ENCODE measurements around the gene PDE8B. TPM values are rescaled to one million over a fixed set of nuclear protein-coding genes. Genes with fewer than 3 reads are reported as not detected.

Gene PDE8B
- total RNA-seq, 1 experiment from 2014 or later: 0.07 TPM

DNA sequence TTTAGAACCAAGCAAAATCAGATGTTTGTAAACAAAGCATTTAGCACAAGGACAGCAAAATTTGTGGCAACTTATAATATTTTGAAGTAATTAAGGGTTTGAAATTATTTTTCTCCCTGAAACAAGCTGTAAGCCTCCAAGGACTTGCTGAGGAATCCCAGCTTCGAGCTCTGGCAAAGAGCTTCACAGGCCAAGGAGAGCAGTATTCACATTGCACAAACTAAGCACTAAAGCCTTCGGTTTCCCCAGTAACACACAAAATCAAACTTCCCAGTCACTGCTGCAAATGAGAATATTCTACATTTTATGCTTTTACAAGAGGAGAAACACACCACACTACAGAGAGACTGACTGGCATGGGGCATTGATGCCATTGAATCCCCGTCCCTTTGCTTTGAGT, 179.7 kb downstream of the PDE8B start:
- H3K23ac ChIP-seq (ENCODE audit: insufficient read length, low read depth, low read length): no peak overlapping the region
- H3K27ac ChIP-seq (ENCODE audit: insufficient read length, low read depth, low read length): no peak overlapping the region
- H4K91ac ChIP-seq (ENCODE audit: insufficient read length, low read depth, low read length): no peak overlapping the region
- H4K8ac ChIP-seq (replicated peaks; ENCODE audit: insufficient read length, low read depth, low read length): no peak overlapping the region
- peaks cover 3% of the 10 kb centered on the region in 2 experiments; a peak in 2 of 5 replicates for H3K9me3 Mint-ChIP-seq
- H2BK120ac ChIP-seq (ENCODE audit: low read depth, low read length, poor library complexity, severe bottlenecking): no peak overlapping the region
- no CpG with 5 or more reads among the region's 3 CpGs for WGBS (ENCODE audit: extremely low coverage, insufficient read length, low lambda C conversion rate)
- H2BK20ac ChIP-seq (ENCODE audit: low read depth, low read length, poor library complexity, severe bottlenecking): no peak overlapping the region
- H2BK15ac ChIP-seq (ENCODE audit: low read depth, low read length): no peak overlapping the region
- no peak for DNase-seq
- TF ChIP-seq, protein P1, sequence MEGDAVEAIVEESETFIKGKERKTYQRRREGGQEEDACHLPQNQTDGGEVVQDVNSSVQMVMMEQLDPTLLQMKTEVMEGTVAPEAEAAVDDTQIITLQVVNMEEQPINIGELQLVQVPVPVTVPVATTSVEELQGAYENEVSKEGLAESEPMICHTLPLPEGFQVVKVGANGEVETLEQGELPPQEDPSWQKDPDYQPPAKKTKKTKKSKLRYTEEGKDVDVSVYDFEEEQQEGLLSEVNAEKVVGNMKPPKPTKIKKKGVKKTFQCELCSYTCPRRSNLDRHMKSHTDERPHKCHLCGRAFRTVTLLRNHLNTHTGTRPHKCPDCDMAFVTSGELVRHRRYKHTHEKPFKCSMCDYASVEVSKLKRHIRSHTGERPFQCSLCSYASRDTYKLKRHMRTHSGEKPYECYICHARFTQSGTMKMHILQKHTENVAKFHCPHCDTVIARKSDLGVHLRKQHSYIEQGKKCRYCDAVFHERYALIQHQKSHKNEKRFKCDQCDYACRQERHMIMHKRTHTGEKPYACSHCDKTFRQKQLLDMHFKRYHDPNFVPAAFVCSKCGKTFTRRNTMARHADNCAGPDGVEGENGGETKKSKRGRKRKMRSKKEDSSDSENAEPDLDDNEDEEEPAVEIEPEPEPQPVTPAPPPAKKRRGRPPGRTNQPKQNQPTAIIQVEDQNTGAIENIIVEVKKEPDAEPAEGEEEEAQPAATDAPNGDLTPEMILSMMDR (conservative IDR thresholded peaks at IDR 0.05): no peak
- H3K4me2 ChIP-seq (ENCODE audit: insufficient read depth, insufficient read length, low read length): no peak overlapping the region
- peaks cover 2% of the 10 kb centered on the region; the same call in 1 of the 2 replicates for H3K27me3 Mint-ChIP-seq (ENCODE audit: low read depth)
- no peak overlapping the region; a peak in 1 of 7 replicates for H3K27ac Mint-ChIP-seq
- H2AK5ac ChIP-seq (ENCODE audit: insufficient read length, low read length): no peak overlapping the region
- no peaks in the 10 kb centered on the region for H3K79me2 ChIP-seq (ENCODE audit: insufficient read depth, low read length)
- H3K27me3 ChIP-seq (ENCODE audit: insufficient read depth, low read length): no peaks in the 10 kb centered on the region
- H3K4ac ChIP-seq (ENCODE audit: low read depth, low read length): no peak overlapping the region
- H4K20me1 ChIP-seq (ENCODE audit: control insufficient read depth, insufficient read depth, insufficient read length): no peaks in the 10 kb centered on the region
- H3K9me3 ChIP-seq (ENCODE audit: control insufficient read depth, low read depth, low read length): no peaks in the 10 kb centered on the region
- H2BK5ac ChIP-seq (ENCODE audit: insufficient read length, low read length): no peak overlapping the region
- no peaks in the 10 kb centered on the region for H3K79me1 ChIP-seq (ENCODE audit: insufficient read depth, low read depth, low read length, poor library complexity, severe bottlenecking)
- no peak overlapping the region for H3K4me3 Mint-ChIP-seq
- no peak overlapping the region for H3K9ac ChIP-seq (ENCODE audit: extremely low read depth, insufficient read length, low read length)
- no peak overlapping the region for H4K5ac ChIP-seq (ENCODE audit: insufficient read length, low read depth, low read length)
- no peaks in the 10 kb centered on the region; a peak in 1 of 4 replicates for H3K4me1 Mint-ChIP-seq
- no peak overlapping the region for H3K56ac ChIP-seq (ENCODE audit: insufficient read length, low read depth, low read length)
- no peak overlapping the region for H3K18ac ChIP-seq (ENCODE audit: insufficient read length, low read depth, low read length)
- H3K36me3 Mint-ChIP-seq (ENCODE audit: insufficient read depth in 1 of 3, low read depth in 3 of 3): peaks cover 0 to 8% (median 0%) of the 10 kb centered on the region in 3 experiments; a peak in 2 of 7 replicates
- no peak overlapping the region for H3K14ac ChIP-seq (ENCODE audit: insufficient read depth, low read length)
- no peak overlapping the region for H2BK12ac ChIP-seq (ENCODE audit: insufficient read length, low read depth, low read length)
- no peak overlapping the region for H2AFZ ChIP-seq (ENCODE audit: low read length)
- no peak overlapping the region for H3T11ph ChIP-seq (ENCODE audit: low read length)
- no peaks in the 10 kb centered on the region for H3K4me1 ChIP-seq (ENCODE audit: insufficient read depth, low read length)
- H3K23me2 ChIP-seq (ENCODE audit: insufficient read length, low read depth, low read length, poor library complexity, severe bottlenecking): no peaks in the 10 kb centered on the region
